Stimulated activated CD8-positive, alpha-beta memory T cell treated with anti-CD3 and anti-CD28 coated beads, Interleukin-12 subunit alpha, Interleukin-12 subunit beta, amount 100 ng/mL, for 24 hours (primary cell): ENCODE data around the gene WDR82.
A peak's percentile ranks its signal among the peaks of the same experiment; 100 is the strongest.

ENCODE experiments used
- DNase-seq: peaks from one replicate; pipeline ENCODE4 v3.0.0-alpha.2; 2020; ENCODE audit errors: extremely low read depth

WDR82 gene, protein sequence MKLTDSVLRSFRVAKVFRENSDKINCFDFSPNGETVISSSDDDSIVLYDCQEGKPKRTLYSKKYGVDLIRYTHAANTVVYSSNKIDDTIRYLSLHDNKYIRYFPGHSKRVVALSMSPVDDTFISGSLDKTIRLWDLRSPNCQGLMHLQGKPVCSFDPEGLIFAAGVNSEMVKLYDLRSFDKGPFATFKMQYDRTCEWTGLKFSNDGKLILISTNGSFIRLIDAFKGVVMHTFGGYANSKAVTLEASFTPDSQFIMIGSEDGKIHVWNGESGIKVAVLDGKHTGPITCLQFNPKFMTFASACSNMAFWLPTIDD

GRCh38 chr3:52278510-52279069, at the start of gene WDR82:
Gene WDR82, minus strand, starts transcription at chr3:52278649. Its CDS starts 288 bp downstream, at chr3:52278361.
- peak; percentile 98 for DNase-seq

GRCh38 chr3:52327486-52328290, 49.2 kb upstream of the WDR82 start:
- no peak for DNase-seq

DNA sequence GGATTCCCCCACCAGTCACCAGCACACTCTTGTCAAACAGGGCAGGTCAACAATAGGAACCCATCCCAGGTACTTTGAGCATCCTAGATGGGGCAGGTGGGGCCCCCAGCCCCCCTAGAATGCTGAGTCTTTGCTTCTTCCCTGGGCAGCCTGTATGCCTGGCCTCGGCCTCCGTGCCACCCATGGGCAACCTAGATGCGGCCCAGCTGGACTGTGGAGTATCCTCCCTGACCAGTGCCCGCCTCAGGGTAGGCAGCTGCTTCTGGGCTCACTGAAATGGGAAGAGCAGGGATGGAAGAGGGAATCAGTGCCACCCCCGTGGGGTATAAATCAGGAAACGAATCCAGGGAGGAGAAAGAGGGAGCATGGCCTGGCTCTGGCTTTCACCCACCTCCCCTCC, 48.5 kb upstream of the WDR82 start:
- DNase-seq = no peak

DNA sequence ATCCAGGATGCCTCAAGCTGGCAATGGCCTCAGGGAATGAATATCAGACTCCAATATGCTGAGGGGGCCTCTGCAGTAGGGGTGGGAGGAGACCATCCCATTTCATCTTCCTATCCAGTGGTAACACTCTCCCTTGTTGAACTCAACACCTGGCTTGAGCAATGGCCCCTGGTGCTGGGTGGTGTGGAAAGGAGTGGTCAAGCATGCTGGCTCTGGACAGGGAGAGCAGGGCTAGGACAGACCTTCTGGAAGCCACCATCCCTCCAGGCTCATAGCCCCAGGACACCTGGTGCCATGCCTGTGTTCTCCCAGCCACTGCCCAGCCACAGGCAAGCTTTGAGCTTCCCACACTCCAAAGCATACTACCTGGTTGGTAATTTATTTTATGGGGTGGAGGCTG, 47.2 kb upstream of the WDR82 start:
- DNase-seq = no peak

DNA sequence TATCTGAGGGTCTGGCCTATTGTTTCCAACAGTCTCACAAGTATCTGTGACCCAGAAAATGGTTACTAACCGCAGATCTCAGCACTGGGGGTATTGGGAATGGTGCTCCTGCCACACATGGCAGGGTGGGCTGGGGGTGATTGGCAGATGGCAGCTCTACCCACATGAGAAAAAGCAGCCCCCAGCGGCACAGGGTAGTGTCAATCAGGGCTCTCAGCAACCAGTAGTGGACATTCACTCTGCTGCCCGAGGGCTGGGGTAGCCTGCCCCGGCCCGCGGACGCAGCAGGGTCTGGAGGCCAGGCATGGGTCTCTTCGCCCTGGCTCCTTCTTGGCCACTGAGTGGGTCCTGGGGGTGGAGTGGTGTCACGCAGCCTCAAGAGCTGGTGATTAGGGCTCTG, 46.2 kb upstream of the WDR82 start:
- no peak for DNase-seq

GRCh38 chr3:52323526-52324295, 45.3 kb upstream of the WDR82 start:
- DNase-seq = no peak

GRCh38 chr3:52322466-52322865, 44.0 kb upstream of the WDR82 start:
- no peak for DNase-seq

- no peak for DNase-seq
Measured at GRCh38 chr3:52321481-52321880, 43.0 kb upstream of the WDR82 start.

DNA sequence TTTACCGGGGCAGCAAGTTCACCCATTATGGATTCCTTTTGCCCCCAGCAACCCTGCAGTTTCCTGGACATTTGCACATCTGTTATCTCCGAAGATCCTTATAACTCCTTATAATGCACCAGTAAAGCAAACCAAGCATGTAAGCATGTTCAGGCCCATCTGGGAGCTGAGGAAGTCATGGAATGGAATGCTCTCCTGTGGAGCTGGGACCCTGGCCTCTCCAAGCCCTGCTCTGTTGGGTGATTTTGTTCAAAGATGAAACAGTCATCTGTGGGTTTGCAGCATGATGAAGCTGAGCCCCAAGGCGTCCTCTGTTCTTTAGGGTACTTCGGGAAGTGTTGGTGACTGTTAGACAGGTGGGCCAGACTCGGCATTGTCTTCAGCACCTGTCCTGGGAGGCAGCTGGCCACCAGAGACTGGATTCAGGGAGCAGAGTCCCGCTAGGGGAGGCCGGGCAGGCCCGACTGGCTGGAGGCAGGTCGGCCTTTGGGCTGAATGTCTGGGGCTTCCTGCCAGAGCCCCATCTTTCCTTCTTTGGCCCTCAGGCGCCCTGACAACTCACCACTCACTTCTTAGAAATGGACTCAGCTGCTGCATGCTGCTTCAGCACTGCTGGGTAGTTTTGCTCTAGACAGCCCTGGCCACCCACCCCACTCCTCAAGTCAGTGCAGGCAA, 41.6 kb upstream of the WDR82 start:
- DNase-seq = no peak

DNA sequence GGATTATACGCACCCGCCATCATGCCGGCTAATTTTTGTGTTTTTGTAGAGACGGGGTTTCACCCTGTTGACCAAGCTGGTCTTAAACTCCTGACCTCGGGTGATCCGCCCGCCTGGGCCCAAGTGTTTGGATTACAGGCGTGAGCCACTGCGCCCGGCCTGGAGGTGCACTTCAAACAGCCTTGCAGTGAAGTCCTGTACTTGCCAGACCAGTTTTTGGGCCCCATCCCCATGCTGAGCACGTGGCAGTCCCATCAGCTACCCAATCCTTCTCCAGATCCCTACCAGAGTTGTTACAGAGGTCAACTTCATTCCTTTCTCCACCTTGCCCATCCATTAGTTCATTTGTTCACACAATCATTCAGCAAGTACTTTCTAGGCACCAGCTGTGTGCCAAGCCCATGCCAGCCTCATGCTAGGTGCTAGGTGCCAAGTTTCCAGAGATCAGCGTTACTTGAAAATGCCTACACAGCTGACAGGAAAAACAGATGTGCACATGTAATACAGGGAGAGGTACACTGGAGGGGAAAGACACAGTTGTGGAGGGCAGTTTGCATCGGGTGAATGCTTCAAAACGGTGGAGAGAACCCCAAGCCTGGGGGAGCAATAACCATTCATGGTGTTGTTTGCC, 39.9 kb upstream of the WDR82 start:
- no peak for DNase-seq

- peak; percentile 31 for DNase-seq
Measured at GRCh38 chr3:52317208-52318000, 39.0 kb upstream of the WDR82 start.

DNA sequence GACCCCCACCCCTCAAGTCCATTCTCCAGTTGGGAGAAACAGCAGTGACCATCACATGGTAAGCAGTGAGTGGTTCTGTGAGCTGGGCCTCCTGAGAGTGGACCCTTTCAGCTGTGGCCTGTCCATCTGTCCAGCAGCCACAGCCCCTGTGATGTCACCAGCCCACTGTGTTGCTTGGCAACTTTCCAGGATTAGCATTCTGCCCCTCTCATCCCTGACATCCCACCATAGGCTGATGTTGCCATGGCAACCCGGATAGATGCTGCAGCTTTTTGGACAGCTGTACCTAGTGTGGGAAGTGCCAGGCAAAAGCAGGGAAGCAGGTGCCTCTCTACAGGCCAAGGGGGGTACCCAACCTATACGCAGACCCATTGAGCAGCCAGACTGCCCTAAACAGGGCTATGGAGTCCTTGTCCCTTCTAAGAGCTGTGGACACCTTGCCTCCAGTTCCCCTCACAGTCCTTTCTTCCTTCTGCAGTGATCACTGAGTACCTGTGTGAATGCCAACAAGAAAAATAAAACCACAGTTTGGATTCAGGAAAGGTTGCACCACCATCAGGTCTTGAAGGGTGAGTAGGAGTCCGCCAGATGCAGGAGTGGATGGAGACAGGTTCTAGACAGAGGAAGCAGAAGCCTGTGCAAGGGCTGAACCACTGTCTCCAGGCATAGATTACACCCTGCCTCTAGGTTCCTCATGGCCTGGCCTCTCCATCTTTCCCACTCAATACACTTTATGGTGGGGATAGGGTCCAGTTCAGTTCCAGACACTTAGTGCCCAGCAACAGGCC, 37.7 kb upstream of the WDR82 start, which contains the start of gene DNAH1:
DNAH1 (plus strand) TSS at position 343 of the 788 bp plus-strand sequence. CDS start 6,124 bp downstream, outside the sequence.
- no peak for DNase-seq

- DNase-seq = no peak
Measured at GRCh38 chr3:52315006-52315405, 36.6 kb upstream of the WDR82 start.

- no peak for DNase-seq
Measured at GRCh38 chr3:52314489-52314888, 36.0 kb upstream of the WDR82 start.

GRCh38 chr3:52313774-52314188, 35.3 kb upstream of the WDR82 start:
- DNase-seq = no peak

GRCh38 chr3:52313188-52313773, 34.8 kb upstream of the WDR82 start:
- no peak for DNase-seq

DNA sequence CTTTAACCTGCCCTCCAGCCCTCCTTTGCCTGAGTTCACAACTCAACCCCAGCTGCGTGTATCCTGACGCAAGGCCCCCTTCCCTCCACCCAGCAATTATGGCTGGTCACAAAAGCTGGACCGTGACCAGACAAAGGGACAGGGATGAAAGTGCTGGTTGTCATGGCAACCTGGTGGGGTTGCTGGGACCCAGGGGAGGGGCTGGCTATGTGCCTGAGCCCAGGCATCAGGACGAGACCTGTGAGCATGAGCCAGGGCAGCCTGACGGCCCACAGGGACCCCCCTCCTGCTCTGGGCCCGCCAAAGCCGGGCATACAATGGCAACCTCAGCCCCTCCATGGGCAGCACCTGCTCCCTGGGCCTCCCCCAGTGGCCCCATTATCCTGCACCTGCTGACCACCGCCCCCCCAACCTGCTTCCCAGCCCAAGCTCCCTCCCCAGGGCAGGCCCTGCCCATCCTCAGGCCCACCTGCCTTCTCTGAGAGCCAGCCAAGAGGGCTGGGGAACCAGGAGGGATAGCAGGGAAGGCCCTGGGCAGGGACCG, 33.2 kb upstream of the WDR82 start:
- DNase-seq = no peak

- peak; percentile 52 for DNase-seq
Measured at GRCh38 chr3:52310861-52311575, 32.6 kb upstream of the WDR82 start.
